ENCODE data around the gene SLIT3.
A peak's percentile ranks its signal among the peaks of the same experiment; 100 is the strongest.

SLIT3 gene

DNA sequence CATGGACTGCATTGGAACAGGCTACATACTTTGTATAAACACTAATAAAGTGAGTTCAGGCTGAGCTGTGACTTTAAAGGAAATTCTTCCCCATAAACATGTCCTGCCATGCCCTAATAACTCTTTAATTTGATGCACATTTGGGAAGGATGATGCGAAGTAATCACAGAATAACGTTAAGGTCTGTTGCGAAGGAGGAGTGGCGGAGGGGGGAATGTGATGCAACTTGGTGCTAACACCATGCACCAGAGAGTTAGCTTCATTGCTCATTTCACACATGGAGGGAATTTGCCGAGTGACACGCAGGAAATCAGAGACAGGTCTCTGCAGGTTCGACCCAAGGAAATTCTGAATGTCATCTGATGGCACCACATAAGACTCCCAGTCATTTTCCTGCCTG, 32.9 kb downstream of the SLIT3 start:
- no peak for DNase-seq

- DNase-seq: no peak
Observed at GRCh38 chr5:169265888-169266287, 35.1 kb downstream of the SLIT3 start.

GRCh38 chr5:169263591-169263990, 37.3 kb downstream of the SLIT3 start:
- no peak for DNase-seq

- no peak for DNase-seq
Observed at GRCh38 chr5:169260896-169261569, 39.9 kb downstream of the SLIT3 start.

GRCh38 chr5:169258372-169259000, 42.5 kb downstream of the SLIT3 start:
- DNase-seq: no peak

DNA sequence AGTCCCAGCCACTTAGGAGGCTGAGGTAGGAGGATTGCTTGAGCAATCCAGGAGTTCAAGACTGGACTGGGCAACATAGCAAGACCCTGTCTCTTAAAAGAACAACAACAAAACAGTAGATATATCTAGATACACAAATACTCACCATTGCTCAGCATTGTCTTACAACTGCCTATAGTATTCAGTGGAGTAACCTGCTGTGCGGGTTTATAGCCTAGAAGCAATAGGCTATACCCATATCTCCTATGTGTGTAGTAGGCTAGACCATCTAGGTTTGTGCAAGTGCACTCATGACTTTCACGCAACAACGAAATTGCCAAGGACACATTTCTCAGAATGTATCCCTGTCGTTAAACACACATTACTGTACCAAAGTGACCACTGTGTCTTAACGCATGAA, 44.7 kb downstream of the SLIT3 start:
- DNase-seq: no peak

GRCh38 chr5:169253071-169253470, 47.9 kb downstream of the SLIT3 start:
- no peak for DNase-seq

DNA sequence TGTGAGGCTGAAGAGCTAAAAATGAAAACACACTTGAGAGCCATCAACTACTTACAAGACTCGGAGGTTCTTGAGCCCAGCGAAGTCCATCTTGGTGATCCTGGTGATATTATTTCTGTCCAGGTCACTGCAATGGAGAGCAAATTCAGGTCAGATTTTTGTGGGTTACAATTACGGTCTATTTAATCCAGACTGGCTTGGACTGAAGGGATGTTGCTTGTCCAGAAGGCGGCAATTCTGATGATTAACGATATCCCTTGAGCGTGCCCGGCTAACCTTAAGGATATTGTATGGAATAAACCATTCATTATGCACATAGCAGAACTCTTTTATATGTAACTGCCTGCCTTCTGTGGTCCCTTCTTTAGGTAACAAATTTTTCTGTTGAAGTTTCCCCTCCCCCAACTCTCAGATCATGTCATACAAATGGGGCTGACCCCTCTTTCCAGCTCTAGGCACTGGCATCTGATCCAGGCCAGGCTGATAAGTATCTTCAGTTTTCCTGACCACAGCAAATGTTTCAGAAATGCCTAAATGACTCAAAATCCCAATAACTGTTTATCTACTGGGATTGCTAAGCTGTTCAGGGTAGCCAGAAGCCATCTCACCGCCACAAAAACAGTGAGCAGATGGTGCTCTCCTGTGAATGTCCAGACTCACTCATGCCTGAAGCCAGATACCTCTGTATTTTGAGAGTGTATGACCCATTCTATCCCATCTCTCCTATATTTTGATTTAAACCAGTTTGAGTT, 49.4 kb downstream of the SLIT3 start:
- DNase-seq: no peak

- DNase-seq: no peak
Observed at GRCh38 chr5:169250887-169251286, 50.1 kb downstream of the SLIT3 start.

GRCh38 chr5:169248996-169249395, 51.9 kb downstream of the SLIT3 start:
- DNase-seq: no peak

GRCh38 chr5:169248550-169248949, 52.4 kb downstream of the SLIT3 start:
- DNase-seq: no peak

DNA sequence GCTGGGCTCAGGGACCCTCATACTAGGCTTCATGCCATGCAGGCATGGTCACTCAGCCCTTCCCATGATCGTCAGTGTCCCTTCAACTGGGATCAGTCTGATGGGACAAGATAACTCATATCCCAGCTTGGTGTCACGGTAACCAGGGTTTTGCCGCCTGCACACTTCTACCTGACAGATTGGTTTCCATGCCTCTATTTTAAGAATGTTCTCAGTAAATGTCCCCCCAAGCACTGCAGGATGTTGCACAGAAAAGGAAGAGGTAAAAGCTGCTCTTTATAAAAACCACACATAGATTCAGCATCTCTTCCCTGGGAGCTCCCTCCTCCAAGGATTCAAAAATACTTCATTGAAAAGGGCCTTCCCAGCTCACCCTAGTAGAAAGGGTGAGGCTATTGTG, 56.1 kb downstream of the SLIT3 start:
- peak in 1 of 51 donors; percentile 18 for DNase-seq

DNA sequence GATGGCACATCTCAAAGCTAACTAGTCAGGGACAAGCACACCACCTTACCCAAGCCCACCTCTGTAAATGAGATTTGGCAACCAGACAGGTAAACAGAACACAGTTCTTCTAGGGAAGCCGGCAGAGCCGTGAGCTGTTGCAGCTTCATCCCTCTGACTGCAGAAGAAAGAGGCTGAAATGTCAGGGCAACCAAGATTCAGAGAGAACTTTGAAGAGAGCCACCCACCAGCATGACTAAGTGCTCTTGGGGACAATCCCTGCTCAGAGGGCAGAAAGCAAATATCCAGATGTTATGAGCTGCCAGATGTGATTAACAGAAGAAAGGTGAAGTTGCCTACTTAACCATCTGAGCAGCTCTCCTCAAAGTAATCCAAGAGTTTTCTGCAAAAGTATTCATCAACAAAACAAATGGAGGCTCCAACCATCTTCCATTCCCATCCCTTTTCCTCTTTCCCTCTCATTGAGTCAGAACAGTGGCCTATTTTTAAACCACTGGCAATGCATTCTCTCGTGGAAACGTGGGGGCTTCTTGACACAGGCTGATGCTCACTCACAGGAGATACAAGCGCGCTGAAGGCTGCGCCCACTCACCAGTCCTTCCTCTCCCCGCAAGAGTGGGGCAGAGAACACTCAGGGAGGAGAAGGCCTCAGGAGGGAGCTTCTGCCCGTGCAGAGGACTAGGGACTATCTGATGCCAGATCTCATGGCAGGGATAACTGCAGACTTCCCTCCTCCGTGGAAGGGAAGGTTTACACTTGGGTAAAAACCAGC, 57.1 kb downstream of the SLIT3 start:
- peak in 4 of 51 donors; percentile 2 to 71 (median 24) for DNase-seq

GRCh38 chr5:169242849-169243186, 58.1 kb downstream of the SLIT3 start:
- DNase-seq: no peak

DNA sequence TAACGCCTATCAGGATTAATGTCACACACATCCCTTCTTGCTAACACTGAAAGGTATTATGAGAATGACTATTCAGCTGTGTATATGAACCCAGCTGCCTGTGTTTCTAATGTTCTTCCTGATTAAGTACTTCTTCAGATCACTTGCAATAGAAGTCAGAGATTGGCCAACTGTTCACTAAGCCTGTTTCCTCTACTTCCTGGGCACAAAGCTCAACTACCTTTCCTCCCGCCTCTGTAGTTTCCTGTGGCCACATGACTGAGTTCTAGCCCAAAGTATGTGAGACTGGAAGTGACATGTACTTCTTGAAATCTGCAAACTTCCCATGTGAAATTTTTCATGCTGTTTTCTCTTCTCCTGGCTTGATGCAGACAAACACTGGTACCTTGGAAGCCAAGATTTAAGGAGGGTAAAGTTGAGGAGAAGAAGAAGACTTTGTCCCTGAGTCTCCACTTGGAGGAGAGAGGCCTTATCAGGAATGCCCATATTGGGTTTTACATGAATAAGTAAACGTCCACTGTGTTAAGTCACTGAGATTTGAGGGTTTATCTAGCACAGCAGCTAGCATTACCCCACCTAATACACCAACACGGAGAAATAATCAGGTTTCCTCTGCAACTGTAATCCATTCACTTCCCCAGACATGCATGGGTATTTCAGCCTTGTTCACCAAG, 58.6 kb downstream of the SLIT3 start:
- DNase-seq: no peak

- no peak for DNase-seq
Observed at GRCh38 chr5:169229342-169229892, 71.5 kb downstream of the SLIT3 start.

- no peak for DNase-seq
Observed at GRCh38 chr5:169226895-169227294, 74.0 kb downstream of the SLIT3 start.

- DNase-seq: no peak
Observed at GRCh38 chr5:169225830-169226356, 75.0 kb downstream of the SLIT3 start.

DNA sequence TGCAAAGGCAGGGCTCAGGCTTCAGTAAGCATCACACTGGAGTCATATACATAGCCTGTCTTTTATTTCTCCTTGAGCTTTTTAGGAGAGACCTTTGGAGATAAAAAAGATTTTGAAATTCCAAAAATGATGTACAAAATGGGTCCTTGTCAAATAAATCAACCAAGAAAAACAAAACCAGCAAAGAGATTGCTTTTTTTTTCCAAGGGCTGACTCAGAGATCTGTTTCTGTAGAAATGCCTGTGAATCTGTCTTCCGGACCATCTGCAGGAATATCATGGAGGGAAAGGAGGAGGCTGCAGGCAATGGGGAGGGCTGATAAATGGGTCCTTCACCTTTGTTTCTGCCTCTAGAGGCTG, 77.4 kb downstream of the SLIT3 start:
- DNase-seq: no peak

GRCh38 chr5:169222934-169223594, 77.9 kb downstream of the SLIT3 start:
- peak in 1 of 51 donors; percentile 19 for DNase-seq
